Activated CD8-positive, alpha-beta T cell treated with anti-CD3 and anti-CD28 coated beads for 36 hours (primary cell): Measurements from ENCODE around the gene NPHP4. TPM values are rescaled to one million over a fixed set of nuclear protein-coding genes. Genes with fewer than 3 reads are reported as not detected.

Experiments
- ATAC-seq: fragments of 200-7000 bp; cut with Tn5 transposase; one replicate; pipeline ENCODE4 v1.10.0; 2021; ENCODE audit warnings: mild to moderate bottlenecking, moderate library complexity
- CTCF ChIA-PET: fragments of 350-600 bp; sonication (Branson Sonifier 250); formaldehyde crosslinking; loops from one replicate; lab custom pipeline; 2021; ENCODE audit warnings: antibody characterized with exemption; lab: Charles Lee
- POLR2A ChIA-PET: fragments of 350-600 bp; sonication (Branson Sonifier 250); formaldehyde crosslinking; loops from one replicate; lab custom pipeline; 2021; ENCODE audit warnings: antibody characterized with exemption; lab: Charles Lee
- DNase-seq: peaks from one replicate; pipeline ENCODE4 v3.0.0-alpha.2; 2020
- H3K27ac Mint-ChIP-seq: one replicate; pipeline ENCODE4 v1.8.0; 2021; ENCODE audit warnings: mild to moderate bottlenecking, mixed read lengths
- H3K27me3 Mint-ChIP-seq: one replicate; pipeline ENCODE4 v1.8.0; 2021; ENCODE audit warnings: mixed read lengths
- H3K36me3 Mint-ChIP-seq: one replicate; pipeline ENCODE4 v1.8.0; 2021; ENCODE audit warnings: low read depth, mixed read lengths
- H3K4me1 Mint-ChIP-seq: one replicate; pipeline ENCODE4 v1.8.0; 2021; ENCODE audit warnings: low read depth, mixed read lengths
- H3K4me3 Mint-ChIP-seq: one replicate; pipeline ENCODE4 v1.8.0; 2021; ENCODE audit warnings: mild to moderate bottlenecking, moderate library complexity, mixed read lengths
- H3K9me3 Mint-ChIP-seq: one replicate; pipeline ENCODE4 v1.8.0; 2021; ENCODE audit warnings: mixed read lengths
- CTCF ChIP-seq: fragments of 200-600 bp; IDR thresholded peaks from one replicate; pipeline ENCODE4 v1.8.0; 2022; ENCODE audit warnings: antibody characterized with exemption, mild to moderate bottlenecking
- intact Hi-C: fragments of 100-400 bp; cut with micrococcal nuclease; formaldehyde crosslinking; loops from one replicate; pipeline ENCODE4 v1.10.0; 2022
- total RNA-seq, 2 experiments: library from RNA; stranded (reverse); gene quantifications; one replicate each; pipeline ENCODE4 v1.2.3, GENCODE V29; 2021

The NPHP4 gene
- total RNA-seq, 2 experiments from 2014 or later, result 16.5 to 16.8 TPM

GRCh38 chr1:5979536-5980313, 12.5 kb downstream of the NPHP4 start:
- Mint-ChIP-seq H3K36me3 (peaks cover 9% of the 10 kb centered on the region), H3K4me3 (no peak overlapping the region), H3K27me3 (no peaks in the 10 kb centered on the region), H3K4me1 (peaks cover 3% of the 10 kb centered on the region), H3K9me3 (peaks cover 2% of the 10 kb centered on the region), H3K27ac (no peak overlapping the region)
- POLR2A ChIA-PET, result interaction anchor here (2.5 kb wide), 1 partner anchor 12 kb away, joined by 8 read pairs; no protein-coding TSS in a partner anchor
- no peak for TF ChIP-seq CTCF
- no peak for DNase-seq
- CTCF ChIA-PET, result interaction anchor here (1.5 kb wide), 1 partner anchor 14 kb away, joined by 5 read pairs; no protein-coding TSS in a partner anchor
- intact Hi-C loops, result no loop called here
- no peak for ATAC-seq

GRCh38 chr1:5978452-5978851, 13.8 kb downstream of the NPHP4 start:
- DNase-seq, result no peak
- Mint-ChIP-seq H3K27ac (no peak overlapping the region), H3K4me3 (no peak overlapping the region), H3K9me3 (peaks cover 2% of the 10 kb centered on the region), H3K4me1 (peaks cover 3% of the 10 kb centered on the region), H3K27me3 (no peaks in the 10 kb centered on the region), H3K36me3 (peaks cover 9% of the 10 kb centered on the region)
- ChIA-PET CTCF (no interaction called here), POLR2A (no interaction called here)
- no peak for TF ChIP-seq CTCF
- no peak for ATAC-seq
- intact Hi-C loops, result no loop called here

GRCh38 chr1:5977494-5978444, 14.5 kb downstream of the NPHP4 start:
- no peaks in the 10 kb centered on the region for H3K27me3 Mint-ChIP-seq
- peak overlapping the region; percentile 38 for H3K27ac Mint-ChIP-seq
- TF ChIP-seq CTCF, result no peak
- H3K9me3 Mint-ChIP-seq, result peaks cover 2% of the 10 kb centered on the region
- ChIA-PET CTCF (no interaction called here), POLR2A (no interaction called here)
- DNase-seq, result peak; percentile 15
- H3K4me1 Mint-ChIP-seq, result peaks cover 3% of the 10 kb centered on the region
- ATAC-seq, result peak; percentile 28
- H3K36me3 Mint-ChIP-seq, result peaks cover 9% of the 10 kb centered on the region
- H3K4me3 Mint-ChIP-seq, result no peak overlapping the region
- intact Hi-C loops, result no loop called here

GRCh38 chr1:5976726-5977493, 15.3 kb downstream of the NPHP4 start:
- POLR2A ChIA-PET, result interaction anchor here (0.7 to 1.0 kb wide), 2 partner anchors 16 to 36 kb away, joined by 3 read pairs; no protein-coding TSS in a partner anchor

More at GRCh38 chr1:5976726-5977493, 15.3 kb downstream of the NPHP4 start:
- CTCF ChIA-PET, result no interaction called here
- H3K4me3 Mint-ChIP-seq, result no peak overlapping the region
- H3K9me3 Mint-ChIP-seq, result peaks cover 2% of the 10 kb centered on the region
- DNase-seq (no peak), ATAC-seq (no peak)
- no peak overlapping the region for H3K27ac Mint-ChIP-seq
- no peaks in the 10 kb centered on the region for H3K27me3 Mint-ChIP-seq
- no peak for TF ChIP-seq CTCF
- H3K36me3 Mint-ChIP-seq, result peaks cover 9% of the 10 kb centered on the region
- H3K4me1 Mint-ChIP-seq, result peaks cover 3% of the 10 kb centered on the region
- intact Hi-C loops, result no loop called here
